IMR-90 (cell line): ENCODE results near the gene GRPR. TPM values are rescaled to one million over a fixed set of nuclear protein-coding genes. Genes with fewer than 3 reads are reported as not detected.

ENCODE experiments used
- ATAC-seq: fragments of 200-7000 bp; cut with Tn5 transposase; 2 replicates; pipeline ENCODE4 v1.9.1; 2020; ENCODE audit warnings: low read depth, mild to moderate bottlenecking, moderate library complexity
- BruUV-seq: library from RNA; stranded (reverse); fragments of 400-500 nt; replicated peaks from 2 replicates; lab custom pipeline; 2021; lab: Mats Ljungman, UMichigan
- CTCF ChIA-PET: fragments of 300-600 bp; formaldehyde crosslinking; extraction: SDS; loops from one replicate; lab custom pipeline; 2021; ENCODE audit warnings: antibody characterized with exemption; lab: Yijun Ruan, JAX
- POLR2A ChIA-PET: fragments of 300-600 bp; sonication (Branson Sonifier 250); formaldehyde crosslinking; loops from one replicate; lab custom pipeline; 2022; ENCODE audit warnings: antibody characterized with exemption; ENCODE audit not compliant: unreplicated experiment; lab: Charles Lee
- DNase-seq: peaks from one replicate; pipeline ENCODE4 v3.0.0; 2013
- H2AFZ ChIP-seq: replicated peaks from 2 replicates; pipeline ENCODE3; 2013; ENCODE audit warnings: low read length, mild to moderate bottlenecking; ENCODE audit not compliant: poor library complexity
- H2AK5ac ChIP-seq: 2 replicates; pipeline ENCODE4 v1.6.1; 2013; ENCODE audit warnings: low read depth, low read length, inconsistent platforms
- H2AK9ac ChIP-seq: replicated peaks from 2 replicates; pipeline ENCODE3; 2013; ENCODE audit warnings: mild to moderate bottlenecking, low read depth, low read length, moderate library complexity; ENCODE audit not compliant: poor library complexity
- H2BK120ac ChIP-seq: 2 replicates; pipeline ENCODE4 v1.6.1; 2013; ENCODE audit warnings: low read depth, low read length, inconsistent platforms
- H2BK15ac ChIP-seq: 3 replicates; pipeline ENCODE4 v1.6.1; 2013; ENCODE audit warnings: low read depth, low read length, inconsistent platforms
- H2BK20ac ChIP-seq: 2 replicates; pipeline ENCODE4 v1.6.1; 2013; ENCODE audit warnings: low read depth, mild to moderate bottlenecking, inconsistent platforms, low read length, moderate library complexity
- H2BK5ac ChIP-seq: 2 replicates; pipeline ENCODE4 v1.6.1; 2013; ENCODE audit warnings: mild to moderate bottlenecking, low read depth, low read length, inconsistent platforms; ENCODE audit not compliant: poor library complexity, severe bottlenecking
- H3K14ac ChIP-seq: replicated peaks from 2 replicates; pipeline ENCODE4 v1.6.1; 2013; ENCODE audit warnings: low read depth, low read length, inconsistent platforms
- H3K18ac ChIP-seq: 2 replicates; pipeline ENCODE4 v1.6.1; 2013; ENCODE audit warnings: low read depth, low read length, control low read depth
- H3K23ac ChIP-seq: 2 replicates; pipeline ENCODE4 v1.6.1; 2013; ENCODE audit warnings: low read depth, low read length, inconsistent platforms
- H3K27ac ChIP-seq: 2 replicates; pipeline ENCODE4 v1.5.1; 2013; ENCODE audit warnings: mild to moderate bottlenecking, control low read depth, low read length; ENCODE audit not compliant: insufficient read depth
- H3K27me3 ChIP-seq: 2 replicates; pipeline ENCODE4 v1.6.1; 2013; ENCODE audit warnings: low read length; ENCODE audit not compliant: control insufficient read depth, insufficient read depth
- H3K36me3 ChIP-seq: 2 replicates; pipeline ENCODE4 v1.6.1; 2013; ENCODE audit warnings: low read length, mixed read lengths; ENCODE audit not compliant: control insufficient read depth, insufficient read depth
- H3K4ac ChIP-seq: 2 replicates; pipeline ENCODE4 v1.6.1; 2013; ENCODE audit warnings: low read depth, low read length, inconsistent platforms
- H3K4me1 ChIP-seq: 2 replicates; pipeline ENCODE4 v1.6.1; 2013; ENCODE audit warnings: low read length, mixed read lengths; ENCODE audit not compliant: control insufficient read depth, insufficient read depth
- H3K4me2 ChIP-seq: 2 replicates; pipeline ENCODE4 v1.6.1; 2013; ENCODE audit warnings: low read depth, mild to moderate bottlenecking, control low read depth, low read length, moderate library complexity
- H3K4me3 ChIP-seq: 2 replicates; pipeline ENCODE4 v1.5.1; 2013; ENCODE audit warnings: low read depth, mild to moderate bottlenecking, control low read depth, low read length, moderate library complexity; ENCODE audit not compliant: insufficient read depth
- H3K56ac ChIP-seq: 2 replicates; pipeline ENCODE4 v1.6.1; 2013; ENCODE audit warnings: low read length, inconsistent platforms; ENCODE audit not compliant: insufficient read depth; ENCODE audit errors: extremely low read depth
- H3K79me1 ChIP-seq, 2 experiments: 2 replicates each; pipeline ENCODE4 v1.6.1; 2013; ENCODE audit warnings: low read length in 2 of 2, inconsistent platforms in 1 of 2, low read depth in 1 of 2
- H3K9ac ChIP-seq: 2 replicates; pipeline ENCODE4 v1.6.1; 2013; ENCODE audit warnings: low read depth, low read length, control low read depth
- H3K9me1 ChIP-seq: 2 replicates; pipeline ENCODE4 v1.6.1; 2013; ENCODE audit warnings: low read length, inconsistent platforms; ENCODE audit not compliant: insufficient read depth
- H3K9me3 ChIP-seq: 2 replicates; pipeline ENCODE4 v1.6.1; 2013; ENCODE audit warnings: low read length; ENCODE audit not compliant: control insufficient read depth, insufficient read depth
- H4K20me1 ChIP-seq: 2 replicates; pipeline ENCODE4 v1.6.1; 2013; ENCODE audit warnings: low read length, inconsistent platforms; ENCODE audit not compliant: insufficient read depth
- H4K5ac ChIP-seq: 2 replicates; pipeline ENCODE4 v1.6.1; 2013; ENCODE audit warnings: mild to moderate bottlenecking, low read depth, low read length, control low read depth
- H4K8ac ChIP-seq, 2 experiments: 2 replicates each; pipeline ENCODE4 v1.6.1; 2013; ENCODE audit warnings: low read depth in 2 of 2, low read length in 2 of 2, control low read depth in 1 of 2, inconsistent platforms in 1 of 2
- H4K91ac ChIP-seq: 2 replicates; pipeline ENCODE4 v1.6.1; 2013; ENCODE audit warnings: low read depth, low read length, inconsistent platforms; ENCODE audit not compliant: insufficient read depth
- BHLHE40 ChIP-seq: fragments of 150-350 bp; IDR thresholded peaks from 2 replicates; pipeline ENCODE4 v1.6.1; 2016; ENCODE audit warnings: mild to moderate bottlenecking, low read depth, low read length
- CEBPB ChIP-seq: IDR thresholded peaks from 2 replicates; pipeline ENCODE4 v1.6.1; 2012; ENCODE audit warnings: low read depth, low read length, improper control_type of control experiment
- ELK1 ChIP-seq: fragments of 150-350 bp; IDR thresholded peaks from 2 replicates; pipeline ENCODE4 v1.6.1; 2016; ENCODE audit warnings: low read depth, mild to moderate bottlenecking, low read length, moderate library complexity, borderline replicate concordance
- MAFK ChIP-seq: IDR thresholded peaks from 2 replicates; pipeline ENCODE4 v1.6.1; 2012; ENCODE audit warnings: low read depth, low read length, improper control_type of control experiment
- MAZ ChIP-seq: IDR thresholded peaks from 2 replicates; pipeline ENCODE4 v1.6.1; 2012; ENCODE audit warnings: low read depth, mild to moderate bottlenecking, low read length, improper control_type of control experiment, moderate library complexity, borderline replicate concordance
- MXI1 ChIP-seq: IDR thresholded peaks from 2 replicates; pipeline ENCODE4 v1.6.1; 2012; ENCODE audit warnings: low read depth, mild to moderate bottlenecking, low read length, moderate library complexity, borderline replicate concordance
- POLR2A ChIP-seq: IDR thresholded peaks from 2 replicates; pipeline ENCODE4 v1.6.1; 2012; ENCODE audit warnings: mild to moderate bottlenecking, low read depth, low read length
- RAD21 ChIP-seq: IDR thresholded peaks from 2 replicates; pipeline ENCODE4 v1.6.1; 2012; ENCODE audit warnings: low read length, improper control_type of control experiment
- RCOR1 ChIP-seq: IDR thresholded peaks from 2 replicates; pipeline ENCODE4 v1.6.1; 2012; ENCODE audit warnings: mild to moderate bottlenecking, low read length, improper control_type of control experiment; ENCODE audit not compliant: insufficient replicate concordance
- RFX5 ChIP-seq: IDR thresholded peaks from 2 replicates; pipeline ENCODE4 v1.8.0; 2012; ENCODE audit warnings: low read depth, mild to moderate bottlenecking, low read length, moderate library complexity
- SMC3 ChIP-seq: fragments of 150-350 bp; IDR thresholded peaks from 2 replicates; pipeline ENCODE4 v1.6.1; 2016; ENCODE audit warnings: low read depth, mild to moderate bottlenecking, antibody characterized with exemption, low read length, moderate library complexity
- USF2 ChIP-seq: fragments of 150-350 bp; IDR thresholded peaks from 2 replicates; pipeline ENCODE4 v1.6.1; 2017; ENCODE audit warnings: mild to moderate bottlenecking, antibody characterized with exemption, low read length, low read depth
- WGBS, 2 experiments: methylation state at CpG; one replicate each; pipeline versions ENCODE4 v1.1.5 to v1.1.7; 2013; ENCODE audit warnings: missing lambda C conversion rate in 2 of 2; ENCODE audit not compliant: insufficient read length in 1 of 2; ENCODE audit errors: extremely low coverage in 2 of 2; 5-methylcytosine and 5-hydroxymethylcytosine counted together
- dilution Hi-C: fragments of 300-500 bp; cut with HindIII; formaldehyde crosslinking; loops from one replicate; pipeline ENCODE4 v1.14.3; 2018; ENCODE audit warnings: low sequenced_read_pairs; ENCODE audit not compliant: unreplicated experiment
- in situ Hi-C: fragments of 300-500 bp; cut with MboI; formaldehyde crosslinking; loops from 3 replicates; pipeline ENCODE4 v1.14.3; 2019; ENCODE audit warnings: low sequenced_read_pairs, inconsistent platforms, mixed read lengths
- intact Hi-C: fragments of 100-400 bp; cut with micrococcal nuclease; formaldehyde crosslinking; loops from 2 replicates; pipeline ENCODE4 v1.10.0; 2022
- polyA plus RNA-seq, 3 experiments: library from polyadenylated mRNA; depleted of rRNA; stranded (reverse); fragments of >200 nt; gene quantifications; 2 replicates each; pipeline ENCODE4 v1.2.3, GENCODE V29; 2012; ENCODE audit warnings: low replicate concordance in 1 of 3
- total RNA-seq: library from RNA; depleted of rRNA; stranded (reverse); fragments of >200 nt; gene quantifications from 2 replicates; pipeline ENCODE4 v1.2.3, GENCODE V29; 2012
- TF ChIP-seq, protein P1 (sequence below): conservative IDR thresholded peaks from 2 replicates; pipeline ENCODE4 v1.5.1; 2012; ENCODE audit warnings: mild to moderate bottlenecking, low read depth, low read length, improper control_type of control experiment

GRPR gene
- total and polyA plus RNA-seq, 2 of the 4 experiments (the other 2 are of a cell fraction): 9.2 to 13.6 TPM

GRCh38 chrX:16177260-16177659, 53.9 kb downstream of the GRPR start:
- no peak overlapping the region for H4K8ac ChIP-seq
- no peak overlapping the region for H3K4me2 ChIP-seq
- H3K23ac ChIP-seq: no peak overlapping the region
- H3K56ac ChIP-seq: no peak overlapping the region
- no peaks in the 10 kb centered on the region for H4K20me1 ChIP-seq
- WGBS, 2 experiments: no CpG with 5 or more reads among the region's 2 CpGs
- H2BK20ac ChIP-seq: no peak overlapping the region
- H3K27ac ChIP-seq: no peak overlapping the region
- no peak overlapping the region for H4K5ac ChIP-seq
- ChIA-PET CTCF (no interaction called here), POLR2A (no interaction called here)
- H3K27me3 ChIP-seq: no peaks in the 10 kb centered on the region
- H3K9me1 ChIP-seq: no peaks in the 10 kb centered on the region
- H3K9ac ChIP-seq: no peak overlapping the region
- intact Hi-C loops: no loop called here
- ATAC-seq (no peak), DNase-seq (no peak)
- no peak overlapping the region for H2AK9ac ChIP-seq
- no peak overlapping the region for H3K4ac ChIP-seq
- no peak overlapping the region for H2BK5ac ChIP-seq
- no peak for TF ChIP-seq MAFK
- no peak for TF ChIP-seq MAZ
- TF ChIP-seq MXI1: no peak
- no peak for TF ChIP-seq USF2
- TF ChIP-seq CEBPB: no peak
- TF ChIP-seq SMC3: no peak
- TF ChIP-seq RAD21: no peak
- TF ChIP-seq RCOR1: no peak
- TF ChIP-seq ELK1: no peak
- no peak for TF ChIP-seq BHLHE40
- TF ChIP-seq, protein P1, sequence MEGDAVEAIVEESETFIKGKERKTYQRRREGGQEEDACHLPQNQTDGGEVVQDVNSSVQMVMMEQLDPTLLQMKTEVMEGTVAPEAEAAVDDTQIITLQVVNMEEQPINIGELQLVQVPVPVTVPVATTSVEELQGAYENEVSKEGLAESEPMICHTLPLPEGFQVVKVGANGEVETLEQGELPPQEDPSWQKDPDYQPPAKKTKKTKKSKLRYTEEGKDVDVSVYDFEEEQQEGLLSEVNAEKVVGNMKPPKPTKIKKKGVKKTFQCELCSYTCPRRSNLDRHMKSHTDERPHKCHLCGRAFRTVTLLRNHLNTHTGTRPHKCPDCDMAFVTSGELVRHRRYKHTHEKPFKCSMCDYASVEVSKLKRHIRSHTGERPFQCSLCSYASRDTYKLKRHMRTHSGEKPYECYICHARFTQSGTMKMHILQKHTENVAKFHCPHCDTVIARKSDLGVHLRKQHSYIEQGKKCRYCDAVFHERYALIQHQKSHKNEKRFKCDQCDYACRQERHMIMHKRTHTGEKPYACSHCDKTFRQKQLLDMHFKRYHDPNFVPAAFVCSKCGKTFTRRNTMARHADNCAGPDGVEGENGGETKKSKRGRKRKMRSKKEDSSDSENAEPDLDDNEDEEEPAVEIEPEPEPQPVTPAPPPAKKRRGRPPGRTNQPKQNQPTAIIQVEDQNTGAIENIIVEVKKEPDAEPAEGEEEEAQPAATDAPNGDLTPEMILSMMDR: no peak
- no peak for TF ChIP-seq POLR2A
- TF ChIP-seq RFX5: no peak
- no peak overlapping the region for H3K4me3 ChIP-seq
- dilution Hi-C loops: no loop called here
- BruUV-seq: no TSS peak
- no peak overlapping the region for H2AK5ac ChIP-seq
- no peak overlapping the region for H2AFZ ChIP-seq
- H3K18ac ChIP-seq: no peak overlapping the region
- H3K14ac ChIP-seq: no peak overlapping the region
- H3K36me3 ChIP-seq: no peaks in the 10 kb centered on the region
- no peaks in the 10 kb centered on the region for H3K9me3 ChIP-seq
- no peak overlapping the region for H2BK15ac ChIP-seq
- in situ Hi-C loops: no loop called here
- no peaks in the 10 kb centered on the region for H3K4me1 ChIP-seq
- no peak overlapping the region for H2BK120ac ChIP-seq
- H4K91ac ChIP-seq: no peak overlapping the region; the same call in 1 of the 2 replicates
- no peaks in the 10 kb centered on the region for H3K79me1 ChIP-seq
